ENCODE measurements around the gene CA5B.
"Not testable (repeated sequence)": the region's sequence is repeated elsewhere in the genome, so short reads cannot be mapped to it uniquely, and the experiment has no call there.

CA5B gene

DNA sequence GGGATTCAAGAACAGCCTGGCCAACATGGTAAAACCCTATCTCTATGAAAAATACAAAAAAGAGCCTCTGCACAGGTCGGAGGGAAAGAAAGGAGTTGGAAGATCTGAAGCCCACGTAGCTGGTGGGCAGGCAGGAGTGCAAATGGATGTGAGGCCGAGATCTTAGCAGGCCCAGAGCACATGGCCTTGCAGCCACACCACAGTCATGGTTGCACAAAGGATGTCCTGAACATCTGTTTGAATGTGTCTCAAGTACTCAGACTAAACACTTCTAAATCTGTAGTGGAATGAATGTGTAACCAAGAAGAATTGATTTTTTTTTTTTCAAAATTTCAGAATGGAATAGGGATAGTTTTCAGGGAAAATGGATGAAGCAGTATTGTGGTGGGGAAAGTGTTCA is 10.8 kb downstream of the CA5B start:
- no peak for DNase-seq (ENCODE audit: low read depth)

DNA sequence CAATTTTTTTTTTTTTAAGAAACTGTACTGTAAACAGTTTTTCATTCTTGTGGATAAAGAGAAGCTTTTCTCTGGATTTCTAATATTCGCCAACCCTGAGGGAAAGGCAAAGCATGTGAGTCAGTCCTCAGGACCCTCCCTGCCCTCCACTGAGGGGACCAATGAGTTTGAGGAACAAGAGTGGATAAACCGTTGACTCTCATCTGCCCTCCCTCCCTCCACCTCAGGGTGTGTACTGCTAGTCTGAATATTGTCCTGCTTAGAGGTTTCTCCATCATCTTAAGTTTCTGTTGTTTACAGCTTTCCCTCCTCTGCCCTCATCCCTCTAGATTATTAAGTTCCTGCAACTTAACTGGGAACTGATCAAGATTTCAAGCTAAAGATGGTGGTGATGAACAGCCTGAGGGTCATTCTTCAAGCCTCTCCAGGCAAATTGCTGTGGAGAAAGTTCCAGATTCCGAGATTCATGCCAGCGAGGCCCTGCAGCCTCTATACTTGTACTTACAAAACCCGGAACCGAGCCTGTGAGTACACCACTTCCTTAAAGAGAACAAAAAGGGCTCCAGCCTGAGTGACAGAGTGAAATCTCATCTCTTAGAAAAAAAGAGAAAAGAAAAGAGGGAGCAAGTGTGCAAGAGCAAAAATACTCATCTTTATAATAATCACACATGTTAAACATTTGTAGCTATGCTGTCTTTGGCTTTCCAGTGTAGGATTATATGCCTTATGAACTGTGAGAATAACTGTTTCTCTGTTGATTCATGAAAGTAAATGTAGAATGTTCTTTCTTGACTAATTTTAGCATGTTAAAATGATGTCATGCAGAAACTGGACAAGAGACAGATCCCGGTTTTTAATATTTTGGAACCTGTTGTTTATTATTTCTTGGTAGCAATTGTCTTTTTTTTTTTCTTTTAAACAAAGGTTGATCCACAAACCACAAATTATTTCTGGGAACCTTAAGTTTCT is 11.9 kb downstream of the CA5B start:
- peak; percentile 25 for DNase-seq (ENCODE audit: low read depth)

DNA sequence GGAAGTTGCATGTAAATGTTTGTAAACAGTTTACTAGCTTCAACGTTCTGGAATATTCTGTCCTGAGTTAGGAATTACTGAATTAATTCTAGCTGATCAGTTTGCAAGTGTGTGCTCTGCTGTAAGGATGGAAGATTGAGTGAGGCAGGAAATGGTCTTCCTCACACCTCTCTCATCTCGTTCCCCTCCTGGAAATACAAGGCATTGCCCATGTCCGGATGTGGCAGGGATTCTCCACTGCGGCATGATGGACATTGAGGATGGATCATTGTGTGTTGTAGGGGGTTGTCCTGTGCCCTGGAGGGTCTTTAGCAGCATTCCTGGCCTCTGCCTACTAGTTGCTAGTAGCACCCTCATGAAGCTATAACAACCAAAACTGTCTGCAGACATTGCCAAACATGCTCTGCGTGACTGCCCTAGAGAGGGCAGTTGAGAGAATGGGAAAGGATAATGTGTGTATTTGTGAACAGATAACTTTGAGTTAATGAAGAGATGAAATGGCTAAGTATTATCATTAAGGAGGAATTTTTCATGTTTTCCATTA is 12.6 kb downstream of the CA5B start:
- DNase-seq (ENCODE audit: low read depth) = peak; percentile 16

DNA sequence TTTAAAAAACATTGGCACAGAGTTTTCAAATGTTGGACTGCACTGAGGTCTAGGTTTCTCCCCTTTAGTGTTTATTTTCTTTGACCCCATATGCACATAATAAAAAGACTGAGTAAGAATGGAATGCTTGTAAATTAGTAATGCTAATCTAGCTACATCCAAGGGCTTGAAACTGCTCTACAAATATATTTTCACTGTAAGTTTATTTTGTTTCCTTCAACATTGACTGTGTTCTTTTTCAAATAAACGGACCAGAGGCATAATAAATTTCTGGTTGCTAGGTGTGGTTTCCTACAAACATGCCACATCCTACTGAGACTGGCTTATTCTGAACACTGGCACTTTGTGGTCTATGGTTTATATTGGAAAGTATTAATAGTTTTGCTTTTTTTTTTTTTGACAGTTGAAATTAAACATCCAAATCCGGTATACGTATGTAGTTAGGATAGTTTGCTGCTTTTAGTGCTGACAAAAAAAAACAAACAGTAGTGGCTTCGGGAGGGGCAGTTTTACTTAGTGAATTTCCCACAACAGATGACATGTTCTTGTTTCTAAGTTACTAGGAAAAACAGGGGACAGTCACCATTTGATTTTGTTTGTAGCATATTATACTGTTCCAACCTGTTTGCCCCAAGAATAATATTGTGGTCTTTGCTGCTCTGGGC is 13.2 kb downstream of the CA5B start:
- DNase-seq (ENCODE audit: low read depth) = peak; percentile 37

DNA sequence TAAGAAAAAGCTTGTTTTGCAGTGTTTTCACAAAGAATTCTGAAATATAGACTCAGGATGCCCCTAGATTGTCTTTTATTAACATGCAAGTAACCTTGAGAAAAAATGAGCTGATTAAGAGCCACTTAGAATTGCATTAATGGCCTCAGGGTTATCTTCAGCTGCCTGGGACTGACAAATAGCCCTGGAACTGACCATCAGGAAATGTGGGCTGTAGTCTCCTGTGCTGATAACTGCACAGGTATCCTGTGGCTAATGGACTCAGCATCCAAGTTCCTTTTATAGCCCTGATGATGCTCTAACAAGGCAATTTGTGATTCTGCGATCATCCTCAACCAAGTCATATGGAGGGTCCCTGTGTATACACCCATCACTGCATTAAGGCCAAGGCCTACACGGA is 17.0 kb downstream of the CA5B start:
- no peak for DNase-seq (ENCODE audit: low read depth)

DNA sequence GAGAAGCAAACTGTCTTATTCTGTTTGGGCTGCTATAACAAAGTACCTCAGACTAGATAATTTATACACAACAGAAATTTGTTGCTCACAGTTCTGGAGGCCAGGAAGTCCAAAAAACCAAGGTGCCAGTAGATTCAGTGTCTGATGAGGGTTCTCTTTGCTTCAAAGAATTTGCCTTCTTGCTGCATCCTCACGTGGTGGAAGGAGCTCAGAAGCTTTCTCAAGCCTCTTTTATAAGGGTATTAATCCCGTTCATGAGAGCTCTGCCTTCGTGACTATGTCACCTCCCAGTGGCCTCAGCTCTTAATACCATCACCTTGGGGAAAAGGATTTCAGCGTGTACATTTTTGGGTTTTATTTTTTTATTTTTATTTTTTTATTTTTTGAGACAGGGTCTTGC is 20.1 kb downstream of the CA5B start:
- no peak for DNase-seq (ENCODE audit: low read depth)

DNA sequence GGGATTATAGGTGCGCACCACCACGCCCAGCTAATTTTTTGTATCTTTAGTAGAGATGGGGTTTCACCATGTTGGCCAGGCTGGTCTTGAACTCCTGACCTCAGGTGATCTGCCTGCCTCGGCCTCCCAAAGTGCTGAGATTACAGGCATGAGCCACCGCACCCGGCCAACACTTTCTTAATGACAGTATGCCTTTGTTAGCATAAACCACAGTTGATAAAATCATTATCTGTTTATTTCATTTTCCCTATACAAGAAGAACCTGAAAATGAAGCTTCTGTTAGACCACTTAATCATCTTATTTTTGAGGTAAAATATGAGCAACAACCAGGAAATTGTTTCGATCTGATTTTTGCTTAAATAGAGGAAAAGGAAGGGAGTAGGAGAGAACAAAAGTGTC is 21.8 kb downstream of the CA5B start:
- not testable (repeated sequence) for DNase-seq (ENCODE audit: low read depth)

DNA sequence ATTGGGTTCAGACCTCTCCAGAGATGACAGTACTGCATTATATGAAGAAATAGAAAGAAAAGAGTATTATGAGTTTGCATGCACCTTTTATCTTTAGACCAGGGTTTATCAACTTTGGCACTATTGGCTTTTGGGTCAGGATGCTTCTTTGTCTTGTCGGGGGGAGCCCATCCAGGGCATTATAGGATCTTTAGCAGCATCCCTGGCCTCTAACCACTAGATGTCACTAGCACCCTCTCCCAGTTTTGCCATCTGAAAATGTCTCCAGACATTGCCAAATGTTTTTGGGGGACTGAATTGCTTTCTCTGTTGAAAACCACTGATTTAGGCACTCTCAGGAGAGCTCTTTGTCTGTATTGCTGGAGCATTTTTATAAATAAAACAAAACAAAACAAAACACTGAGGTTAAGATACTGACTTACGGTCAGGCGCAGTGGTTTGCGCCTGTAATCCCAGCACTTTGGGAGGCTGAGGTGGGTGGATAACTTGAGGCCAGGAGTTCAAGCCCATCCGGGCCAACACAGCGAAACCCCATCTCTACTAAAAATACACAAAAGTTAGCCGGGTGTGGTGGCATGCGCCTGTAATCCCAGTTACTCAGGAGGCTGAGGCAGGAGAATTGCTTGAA is 23.6 kb downstream of the CA5B start:
- peak; percentile 45 for DNase-seq (ENCODE audit: low read depth)

DNA sequence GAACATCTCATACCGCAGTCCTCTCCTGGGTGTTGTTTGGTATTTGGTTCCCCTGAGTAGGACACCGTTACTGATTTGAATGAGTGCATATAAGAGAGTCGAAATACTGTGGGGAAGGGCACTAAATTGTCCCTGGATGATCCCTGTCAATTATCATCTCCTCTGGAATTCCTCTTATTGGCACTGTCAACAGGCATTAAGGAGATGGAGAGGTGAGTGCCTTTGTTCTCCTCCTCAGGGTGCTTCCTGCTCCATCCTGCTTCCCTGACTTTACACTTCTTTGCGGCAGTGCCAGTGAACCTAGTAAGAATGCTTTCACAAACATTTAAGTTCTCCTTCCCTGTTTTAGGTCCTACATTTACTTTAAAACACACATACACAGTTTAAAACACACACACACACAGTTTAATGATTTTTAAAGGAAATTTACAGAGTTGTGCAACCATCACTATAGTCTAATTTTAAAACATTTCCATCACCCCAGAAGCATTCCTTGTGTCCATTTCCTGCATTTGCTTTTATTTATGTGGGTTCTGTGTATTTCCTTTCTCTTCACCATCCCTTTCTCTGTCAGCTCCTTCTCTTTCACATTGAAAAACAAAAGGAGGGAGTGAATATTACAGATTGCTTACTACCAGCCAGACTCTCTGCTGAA is 31.4 kb downstream of the CA5B start:
- no peak for DNase-seq (ENCODE audit: low read depth)

DNA sequence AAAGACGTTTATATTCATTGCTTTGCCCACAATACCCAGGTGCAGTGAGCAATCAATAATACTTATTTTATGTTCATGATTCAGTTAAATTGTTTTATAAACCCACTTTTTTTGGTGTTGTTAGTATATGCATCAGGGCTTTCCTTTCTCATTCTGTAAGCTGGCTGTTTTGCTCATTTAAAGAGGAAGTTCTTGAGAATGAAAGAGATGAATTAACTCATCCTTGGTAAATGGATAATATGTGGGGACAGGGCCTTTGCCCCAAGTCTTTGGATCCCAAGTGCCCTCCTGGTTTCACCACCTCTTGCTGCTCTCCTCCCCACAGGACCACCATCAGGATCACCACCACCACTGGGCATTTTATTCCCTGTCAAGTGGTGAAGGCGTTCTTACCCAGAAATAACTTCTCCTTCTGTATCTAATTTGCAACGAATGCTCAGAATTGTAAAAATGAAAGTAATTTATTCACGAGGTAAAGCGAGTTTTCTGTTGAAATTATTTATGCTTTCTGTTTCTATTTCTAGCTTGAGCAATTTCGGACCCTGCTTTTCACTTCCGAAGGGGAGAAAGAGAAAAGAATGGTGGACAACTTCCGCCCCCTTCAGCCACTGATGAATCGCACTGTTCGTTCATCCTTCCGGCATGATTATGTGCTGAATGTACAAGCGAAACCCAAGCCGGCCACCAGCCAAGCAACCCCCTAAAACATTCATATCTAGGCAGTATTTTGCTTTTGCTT is 44.1 kb downstream of the CA5B start:
- DNase-seq (ENCODE audit: low read depth) = no peak

DNA sequence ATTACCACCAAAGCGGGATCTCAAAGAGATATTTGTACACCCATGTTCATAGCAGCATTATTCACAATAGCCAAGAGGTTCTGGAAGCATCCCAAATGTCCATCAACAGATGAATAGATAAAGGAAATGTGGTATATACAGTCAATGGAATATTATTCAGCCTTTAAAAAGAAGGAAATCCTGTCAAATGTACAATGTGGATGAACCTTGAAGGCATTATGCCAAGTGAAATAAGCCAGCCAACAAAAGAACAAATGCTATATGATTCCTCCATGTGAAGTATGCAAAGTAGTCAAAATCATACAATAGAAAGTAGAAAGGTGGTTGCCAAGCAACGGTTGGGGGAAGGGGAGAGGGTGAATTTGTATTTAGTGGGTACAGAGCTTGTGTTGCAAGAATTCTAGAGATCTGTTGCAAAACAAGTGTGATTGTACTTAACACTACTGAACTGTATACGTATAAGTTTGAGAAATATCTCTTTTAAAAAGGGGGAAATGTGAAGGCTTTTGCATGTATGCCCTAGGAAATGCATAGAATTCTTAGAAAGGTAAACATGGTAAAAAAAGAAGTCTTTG is 47.2 kb downstream of the CA5B start:
- DNase-seq (ENCODE audit: low read depth) = no peak

DNA sequence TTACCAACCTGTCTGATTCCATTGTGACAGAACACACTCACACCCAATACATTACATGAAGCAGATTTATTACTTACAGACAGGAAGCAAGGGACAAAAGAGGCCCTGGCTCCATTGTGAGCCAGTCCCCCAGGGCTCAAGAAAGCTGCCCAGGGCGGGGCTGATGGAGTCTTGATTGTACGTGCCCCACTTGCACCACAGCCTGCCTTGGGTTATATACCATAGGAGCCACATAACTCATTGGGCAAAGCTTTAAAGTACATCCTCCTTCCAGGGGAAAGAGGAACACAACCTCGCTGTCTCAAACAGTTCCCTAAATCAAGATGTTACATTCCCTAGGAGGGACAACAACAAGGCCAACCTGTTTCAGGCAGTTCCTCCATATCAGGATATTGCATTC is 48.8 kb downstream of the CA5B start:
- DNase-seq (ENCODE audit: low read depth) = no peak

DNA sequence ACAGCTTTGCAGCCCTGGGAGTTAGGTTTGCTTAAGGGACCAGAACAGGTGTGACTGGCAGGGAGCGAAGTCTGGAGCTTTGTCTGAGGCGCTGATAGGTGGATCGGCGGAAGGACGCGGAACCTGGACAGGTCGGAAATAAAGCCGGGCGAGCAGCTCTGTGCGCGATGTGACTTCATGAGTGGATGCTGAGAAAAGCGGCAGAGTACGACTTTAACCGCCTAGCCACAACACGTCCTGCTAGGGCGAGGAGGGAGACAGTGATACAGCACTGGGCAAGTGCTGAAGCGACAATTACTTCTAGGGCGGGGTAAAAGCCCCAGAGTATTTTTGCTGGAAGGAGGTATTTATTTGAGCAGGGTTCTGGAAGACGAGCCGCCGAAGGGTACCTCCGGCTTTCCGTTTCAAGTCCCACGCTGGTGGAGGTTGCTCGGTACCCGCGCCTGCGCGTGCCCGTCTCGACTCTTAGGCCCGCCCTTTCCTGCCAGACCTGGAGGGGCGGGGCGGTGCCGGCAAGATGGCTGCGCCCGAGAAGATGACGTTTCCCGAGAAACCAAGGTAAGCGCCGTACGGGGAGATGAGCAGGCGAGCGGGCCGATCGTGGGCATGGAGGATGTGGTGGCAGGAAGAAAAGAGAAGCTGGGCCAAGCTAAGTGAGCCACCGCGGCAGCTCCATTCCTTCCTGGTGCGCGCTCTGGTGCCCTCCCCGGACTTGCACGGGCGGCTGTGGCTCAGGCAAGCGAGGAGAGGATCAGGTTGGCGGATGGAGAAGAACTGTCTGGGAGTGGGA is 52.1 kb downstream of the CA5B start, which contains the start of gene ZRSR2:
Gene ZRSR2, plus strand, starts transcription at position 506 of the 790 bp plus-strand sequence. Its CDS starts 12 bp downstream, at position 518.
- peak; percentile 81 for DNase-seq (ENCODE audit: low read depth)

DNA sequence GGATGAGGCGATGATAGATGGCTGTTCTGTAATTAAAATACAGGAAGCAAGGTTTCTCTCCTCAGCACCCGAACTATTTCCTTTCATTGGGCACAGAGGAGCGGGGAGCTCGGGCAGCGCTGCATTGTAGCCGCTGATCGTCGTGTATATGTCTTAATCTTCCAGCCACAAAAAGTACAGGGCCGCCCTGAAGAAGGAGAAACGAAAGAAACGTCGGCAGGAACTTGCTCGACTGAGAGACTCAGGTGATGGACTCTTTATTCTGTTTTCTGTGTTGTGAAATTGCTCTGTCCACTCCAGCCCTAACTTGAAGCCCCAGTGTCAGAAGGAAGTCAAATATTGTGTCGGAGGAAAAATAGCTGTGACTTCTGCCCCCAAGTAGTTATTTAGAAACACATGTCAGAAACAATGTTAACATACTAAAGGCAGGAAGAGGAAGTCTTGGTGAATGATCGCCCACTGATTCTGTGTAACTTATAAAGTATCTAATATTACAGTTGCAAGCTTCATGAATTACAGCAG is 52.8 kb downstream of the CA5B start:
- DNase-seq (ENCODE audit: low read depth) = peak; percentile 2

DNA sequence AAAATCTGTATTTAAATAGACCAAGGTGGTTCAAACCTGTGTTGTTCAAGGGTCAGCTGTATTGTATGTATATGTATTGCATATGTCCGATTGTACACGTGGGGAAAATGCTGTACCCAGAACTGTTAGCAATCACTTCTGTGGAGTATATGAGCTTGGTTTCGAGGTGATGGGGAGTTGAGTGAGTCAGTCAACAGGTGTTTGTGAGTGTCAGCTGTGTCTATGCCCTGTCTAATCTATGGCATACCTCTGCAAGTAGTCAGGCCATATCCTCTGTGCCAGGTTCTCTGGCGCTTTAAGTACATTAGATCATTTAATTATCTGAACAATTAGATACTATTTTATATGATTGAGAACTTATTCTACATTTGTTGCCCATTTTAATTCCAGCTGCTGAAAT is 59.6 kb downstream of the CA5B start:
- no peak for DNase-seq (ENCODE audit: low read depth)

DNA sequence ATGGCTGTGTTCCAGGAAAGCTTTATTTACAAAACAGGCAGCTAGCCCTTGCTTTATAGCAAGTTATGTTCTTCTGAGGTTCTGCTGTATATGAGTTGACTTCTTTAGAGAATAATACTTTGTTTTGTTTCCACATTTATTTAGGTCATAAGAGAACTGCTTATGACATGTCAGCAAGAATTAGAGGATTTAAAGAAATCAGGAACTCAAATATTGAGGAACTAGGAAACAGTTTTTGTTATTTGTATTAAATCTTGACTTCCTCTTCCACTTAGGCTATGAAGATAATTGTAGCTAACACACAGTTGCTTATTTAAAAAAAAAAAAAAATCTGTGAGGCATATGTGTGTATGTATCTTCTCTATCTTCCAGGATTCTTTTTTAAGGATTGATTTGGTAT is 66.5 kb downstream of the CA5B start:
- DNase-seq (ENCODE audit: low read depth) = no peak

DNA sequence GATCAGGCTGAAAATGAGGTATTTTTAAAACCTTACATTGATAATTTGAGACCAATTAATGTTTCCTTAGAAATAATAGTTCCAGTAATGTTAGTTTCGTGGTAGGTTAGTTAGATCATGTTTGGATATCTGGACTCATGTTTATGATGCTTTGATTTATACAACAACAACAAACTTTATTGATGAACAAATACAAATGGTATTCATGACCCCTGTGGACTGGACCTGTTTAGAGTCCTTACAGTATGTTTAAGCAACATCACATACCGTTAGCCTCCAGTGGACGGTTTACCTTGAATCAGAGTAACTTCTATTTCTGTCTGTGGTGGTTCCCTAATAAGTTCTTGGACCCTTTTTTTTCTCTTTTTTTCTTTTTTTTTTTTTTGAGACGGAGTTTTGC is 70.2 kb downstream of the CA5B start:
- DNase-seq (ENCODE audit: low read depth) = no peak

DNA sequence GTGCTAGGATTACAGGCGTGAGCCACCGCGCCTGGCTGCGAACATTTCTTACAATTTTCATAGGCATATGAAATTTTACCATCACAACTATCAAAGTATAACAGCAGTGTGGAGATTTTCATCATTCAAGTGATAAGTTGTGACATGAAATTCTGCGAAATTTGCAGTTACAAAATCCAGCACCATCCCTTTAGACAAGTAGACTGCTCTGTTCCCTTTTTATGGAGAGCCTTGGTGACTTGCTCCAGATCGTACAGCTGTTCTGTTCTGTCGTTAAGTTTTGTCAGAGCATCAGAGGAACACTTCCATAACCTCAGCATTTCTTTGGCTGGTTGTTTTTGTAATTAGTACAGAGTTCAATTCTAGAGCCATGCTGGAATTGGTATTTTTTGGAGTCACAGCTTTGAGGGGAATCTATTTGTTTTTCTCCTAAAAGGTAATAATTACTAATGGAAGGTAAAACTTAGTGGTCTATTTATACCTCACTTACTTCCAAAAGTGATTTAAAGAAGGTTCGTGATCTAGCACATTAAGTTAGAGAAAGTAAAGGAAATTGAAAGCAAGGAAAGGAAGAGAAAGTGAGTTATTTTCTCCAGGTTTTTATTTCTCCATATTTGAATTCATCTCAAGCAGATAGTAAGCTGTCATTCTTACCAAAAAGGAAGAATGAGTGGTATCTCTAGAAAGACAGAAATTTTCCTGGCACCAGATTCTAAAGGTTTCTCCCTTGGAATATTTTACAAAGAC is 74.3 kb downstream of the CA5B start:
- DNase-seq (ENCODE audit: low read depth) = no peak

DNA sequence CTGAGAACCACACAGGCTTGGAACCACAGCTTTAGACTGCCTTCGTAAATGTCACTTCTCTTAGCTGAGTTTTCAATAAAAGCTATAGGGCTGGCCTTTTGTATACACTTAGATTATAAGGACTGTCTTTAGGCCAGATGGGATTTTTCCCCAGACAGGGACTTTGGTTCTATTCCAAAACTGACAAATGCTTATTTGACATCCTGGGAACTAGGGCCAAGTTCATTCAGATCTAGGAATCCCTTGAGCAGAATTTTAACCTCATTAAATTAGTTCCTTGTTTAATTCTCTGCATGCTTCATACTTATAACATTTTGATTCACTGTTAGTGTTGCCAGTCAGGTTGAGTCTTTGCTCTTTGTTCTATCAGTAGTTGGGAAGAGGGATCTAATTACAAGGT is 75.3 kb downstream of the CA5B start:
- no peak for DNase-seq (ENCODE audit: low read depth)
